Tibial nerve (tissue), 4 donors: ENCODE data around the gene HYDIN. TPM values are rescaled to one million over a fixed set of nuclear protein-coding genes. Genes with fewer than 3 reads are reported as not detected.
"Not testable (repeated sequence)": the region's sequence is repeated elsewhere in the genome, so short reads cannot be mapped to it uniquely, and the experiment has no call there.

Experiments
- DNase-seq, 2 donors: peaks; one replicate each; pipeline ENCODE4 v3.0.0-alpha.2; 2019; ENCODE audit warnings: low spot score in 2 of 2
- H3K27ac ChIP-seq, 4 donors: fragments of 200-600 bp; sonication (generic) in 3 of 4; one replicate each; pipeline ENCODE4 v1.5.1; 2017 to 2019; ENCODE audit warnings: mild to moderate bottlenecking in 1 of 4
- H3K27me3 ChIP-seq, 2 donors: fragments of 200-600 bp; sonication (generic) in 1 of 2; one replicate each; pipeline versions ENCODE4 v1.5.1 to v1.6.0; 2017 to 2019
- H3K36me3 ChIP-seq, 3 donors: fragments of 200-600 bp; sonication (generic); one replicate each; pipeline ENCODE4 v1.5.1; 2018 to 2019
- H3K4me1 ChIP-seq, 4 donors: fragments of 200-600 bp; sonication (generic) in 3 of 4; one replicate each; pipeline ENCODE4 v1.5.1; 2017 to 2019
- H3K4me3 ChIP-seq, 4 donors: fragments of 200-600 bp; sonication (generic) in 3 of 4; one replicate each; pipeline ENCODE4 v1.5.1; 2017 to 2019; ENCODE audit warnings: mild to moderate bottlenecking in 1 of 4, moderate library complexity in 1 of 4
- H3K9me3 ChIP-seq, 4 donors: fragments of 200-600 bp; sonication (generic) in 3 of 4; one replicate each; pipeline ENCODE4 v1.5.1; 2017 to 2019
- WGBS, 2 donors: methylation state at CpG; one replicate each; pipeline ENCODE4 v1.1.5; 2018; 5-methylcytosine and 5-hydroxymethylcytosine counted together
- total RNA-seq, 4 donors: library from RNA; depleted of rRNA; stranded (reverse); fragments of >200 nt; gene quantifications; one replicate each; pipeline ENCODE4 v1.1.0, GENCODE V29; 2016

The HYDIN gene
- total RNA-seq, 4 donors from 2014 or later: 0.21 to 3.1 (median 0.91) TPM

DNA sequence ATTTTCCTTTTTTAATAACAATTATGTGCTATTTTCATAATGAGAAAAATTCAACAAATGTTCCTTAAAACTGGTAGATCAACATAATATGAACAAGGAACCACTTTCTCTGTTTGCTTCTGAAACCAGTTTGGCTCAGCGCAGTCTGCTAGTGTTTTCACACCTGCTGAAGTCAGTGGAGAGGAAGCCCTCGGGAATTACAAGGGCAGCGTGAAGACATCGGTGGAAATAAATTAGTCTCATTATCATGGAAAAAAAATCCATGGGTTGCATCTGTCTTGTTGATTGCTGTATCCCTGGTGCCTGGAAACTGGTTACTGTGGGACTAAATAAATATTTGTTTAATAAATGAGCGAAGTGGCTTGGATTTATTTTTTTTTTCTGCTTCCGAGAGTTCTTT is 245.8 kb downstream of the HYDIN start:
- not testable (repeated sequence) for H3K4me3 ChIP-seq, H3K9me3 ChIP-seq, H3K36me3 ChIP-seq, H3K27ac ChIP-seq, H3K4me1 ChIP-seq, H3K27me3 ChIP-seq, DNase-seq
- WGBS, 2 donors: 48% methylated on average over 6 of the region's 6 CpGs

DNA sequence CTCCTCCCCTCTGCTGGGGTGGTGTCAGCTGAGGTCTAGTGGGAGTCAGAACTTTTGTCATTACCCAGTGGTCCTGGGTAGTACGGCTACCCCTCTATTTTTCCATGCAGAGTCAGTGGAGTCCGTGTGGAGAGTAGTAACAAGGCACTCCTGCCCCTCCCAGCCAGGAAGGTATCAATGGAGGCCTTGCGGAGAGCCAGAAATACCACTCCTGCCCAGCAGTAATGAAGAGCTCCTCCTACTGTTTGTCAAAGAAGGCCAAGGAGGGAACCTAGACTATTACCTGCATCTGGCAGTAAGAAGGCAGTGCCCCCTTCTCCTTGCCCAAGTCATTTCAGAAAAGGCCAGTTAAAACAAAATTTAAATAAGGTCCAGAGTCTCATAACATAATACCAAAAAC is 262.2 kb downstream of the HYDIN start:
- 83% methylated on average over 1 of the region's 3 CpGs; no CpG with 5 or more reads in 1 of the 2 donors for WGBS, 2 donors
- not testable (repeated sequence) for DNase-seq, H3K27me3 ChIP-seq, H3K4me3 ChIP-seq, H3K9me3 ChIP-seq, H3K4me1 ChIP-seq, H3K36me3 ChIP-seq, H3K27ac ChIP-seq

DNA sequence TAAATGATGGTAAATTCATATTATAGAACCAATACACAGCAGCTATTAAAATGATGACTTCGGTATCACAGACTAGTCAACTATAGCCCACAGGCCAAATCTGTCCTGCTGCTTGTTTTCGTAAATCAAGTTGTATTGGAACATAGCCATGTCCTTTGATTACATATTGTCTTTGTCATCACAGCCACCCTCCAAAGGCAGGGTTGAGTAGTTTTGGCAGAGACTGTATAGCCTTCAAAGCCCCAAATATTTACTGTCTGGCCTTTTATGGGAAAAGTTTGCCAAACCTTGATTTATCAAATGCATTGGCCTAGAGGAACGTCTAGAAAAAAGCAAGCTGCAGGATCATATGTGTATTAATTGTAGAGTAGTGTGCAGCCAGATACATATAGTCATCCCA is 270.4 kb downstream of the HYDIN start:
- not testable (repeated sequence) for DNase-seq, H3K9me3 ChIP-seq, H3K27me3 ChIP-seq, H3K4me3 ChIP-seq, H3K4me1 ChIP-seq, H3K36me3 ChIP-seq, H3K27ac ChIP-seq
- 40 to 80% methylated on average over 1 to 2 of the region's 3 CpGs for WGBS, 2 donors

DNA sequence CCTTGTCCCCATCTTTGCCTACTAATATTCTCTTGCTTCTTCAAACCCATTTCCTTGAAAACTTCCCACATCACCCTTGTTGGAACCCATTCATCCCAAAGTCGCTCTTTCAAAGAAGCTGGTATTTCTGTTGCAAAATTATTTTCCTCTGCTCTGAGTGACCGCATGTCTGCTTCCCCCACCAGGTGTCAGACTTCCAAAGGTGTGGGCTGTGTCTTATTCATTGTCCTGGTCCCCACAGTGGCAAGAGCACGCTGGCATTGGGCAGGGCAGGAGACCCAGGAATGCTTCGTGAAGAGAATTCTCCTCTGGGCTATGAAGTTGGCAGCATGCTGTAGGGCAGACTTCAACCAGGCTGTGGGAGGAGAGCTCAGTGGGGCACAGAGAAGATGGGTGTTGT is 275.6 kb downstream of the HYDIN start:
- H3K4me1 ChIP-seq, H3K27me3 ChIP-seq, H3K9me3 ChIP-seq, H3K4me3 ChIP-seq, H3K27ac ChIP-seq, H3K36me3 ChIP-seq, DNase-seq: not testable (repeated sequence)
- 70 to 73% methylated on average over 3 of the region's 4 CpGs for WGBS, 2 donors

DNA sequence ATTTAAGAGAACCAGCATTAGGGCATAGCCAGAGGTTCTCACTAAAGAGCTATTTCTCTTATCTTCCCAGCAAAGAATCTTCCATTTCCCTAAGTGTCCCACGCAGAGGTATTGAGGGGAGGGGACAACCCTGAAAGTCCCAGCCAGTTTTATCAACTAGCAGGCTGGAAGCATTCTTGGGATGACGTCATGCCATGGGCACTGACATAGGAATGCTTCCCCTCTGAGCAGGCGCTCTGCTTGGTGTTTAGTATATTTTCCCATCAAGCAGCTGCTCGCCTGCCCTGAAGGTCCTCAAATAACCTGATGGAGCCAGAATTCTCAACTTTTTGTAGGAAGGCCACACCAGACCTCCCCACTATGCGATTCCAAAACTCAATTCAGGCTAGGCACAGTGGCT is 276.7 kb downstream of the HYDIN start:
- H3K4me1 ChIP-seq, H3K36me3 ChIP-seq, H3K27me3 ChIP-seq, H3K4me3 ChIP-seq, DNase-seq, H3K27ac ChIP-seq, H3K9me3 ChIP-seq: not testable (repeated sequence)
- WGBS, 2 donors: no CpG with 5 or more reads among the region's 5 CpGs

DNA sequence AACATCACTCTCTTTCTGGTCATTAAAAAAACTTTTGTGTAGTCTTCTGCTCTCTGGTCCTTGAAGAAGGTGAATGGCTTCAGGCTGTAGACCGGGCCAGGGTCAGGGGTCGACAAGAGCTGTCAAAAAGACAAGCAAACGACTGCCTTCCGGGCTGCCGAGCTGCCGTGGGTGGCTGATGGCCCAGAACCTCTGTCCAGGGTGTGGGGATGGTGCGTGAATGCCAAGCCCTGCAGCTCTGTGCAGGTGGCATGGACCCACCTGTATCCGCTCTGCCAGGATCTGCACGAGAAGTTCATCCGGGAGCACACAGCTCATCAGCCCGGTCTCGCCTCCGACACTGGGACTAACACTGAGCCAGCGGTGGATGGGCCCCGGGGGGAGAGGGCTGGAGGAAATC is 287.0 kb downstream of the HYDIN start:
- H3K9me3 ChIP-seq, H3K4me1 ChIP-seq, H3K27me3 ChIP-seq, H3K4me3 ChIP-seq, DNase-seq, H3K27ac ChIP-seq, H3K36me3 ChIP-seq: not testable (repeated sequence)
- 55 to 56% methylated on average over 14 to 15 of the region's 15 CpGs for WGBS, 2 donors

DNA sequence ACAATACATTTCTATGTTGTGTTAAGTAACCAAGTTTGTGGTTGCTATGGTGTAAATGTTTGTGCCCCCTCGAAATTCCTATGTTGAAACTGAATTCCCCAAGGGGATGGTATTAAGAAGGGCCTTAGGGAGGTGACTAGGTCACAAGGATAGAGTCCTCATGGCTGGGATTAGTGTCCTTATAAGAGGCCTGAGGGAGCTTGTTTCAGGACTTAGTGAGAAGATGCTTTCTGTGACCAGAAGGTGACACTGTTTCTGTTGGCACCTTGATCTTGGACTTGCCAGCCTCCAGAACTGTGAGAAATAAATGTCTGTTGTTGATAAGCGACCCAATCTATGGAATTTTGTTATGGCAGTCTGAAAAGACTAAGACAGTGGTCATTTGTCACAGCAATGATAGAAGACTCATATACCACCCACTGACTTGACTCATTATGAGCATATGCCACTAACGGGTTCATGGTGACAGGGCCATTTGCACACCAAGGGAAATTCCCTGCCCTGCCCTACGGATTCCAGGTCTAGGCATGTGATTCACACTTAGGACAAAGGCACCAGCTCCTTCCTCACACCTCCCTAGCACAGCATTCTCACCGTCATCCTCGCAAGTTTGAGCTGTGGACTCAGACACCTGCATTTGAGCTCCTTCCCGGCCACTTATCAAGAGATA is 290.7 kb downstream of the HYDIN start:
- DNase-seq, H3K9me3 ChIP-seq, H3K27me3 ChIP-seq, H3K4me3 ChIP-seq, H3K4me1 ChIP-seq, H3K27ac ChIP-seq, H3K36me3 ChIP-seq: not testable (repeated sequence)
- WGBS, 2 donors: 44 to 59% methylated on average over 3 of the region's 7 CpGs

DNA sequence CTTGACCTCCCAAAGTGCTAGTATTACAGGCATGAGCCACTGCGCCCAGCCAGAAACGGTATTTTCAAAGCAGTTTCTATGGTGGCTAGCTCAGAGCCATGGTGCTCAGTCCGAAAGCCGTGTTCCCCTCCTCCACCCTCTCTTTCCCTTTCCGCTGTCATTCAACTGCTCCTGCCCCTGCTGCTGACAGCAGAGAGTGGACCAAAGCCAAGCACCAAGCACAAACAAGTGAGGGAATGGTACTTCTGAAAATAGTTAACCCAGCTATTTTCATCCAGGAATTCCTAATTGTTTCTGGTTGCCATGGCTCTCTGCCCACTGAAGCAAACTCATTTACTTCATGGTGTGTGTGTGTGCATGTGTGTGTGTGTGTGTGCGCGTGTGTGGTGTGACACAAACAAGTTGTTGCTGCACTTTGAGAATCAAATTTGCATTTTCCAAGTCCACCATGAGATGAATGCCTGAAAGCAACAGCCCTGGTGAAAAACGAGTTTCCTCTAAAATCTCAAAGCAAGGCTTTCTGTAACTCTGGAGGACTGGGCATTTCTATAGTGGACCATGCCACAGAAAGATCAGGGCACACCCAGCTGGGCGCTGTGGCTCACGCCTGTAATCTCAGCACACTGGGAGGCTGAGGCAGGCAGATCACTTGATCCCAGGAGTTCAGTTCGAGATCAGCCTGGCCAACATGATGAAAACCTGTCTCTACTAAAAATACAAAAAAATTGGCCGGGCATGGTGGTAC is 293.6 kb downstream of the HYDIN start:
- H3K4me3 ChIP-seq, H3K27ac ChIP-seq, H3K4me1 ChIP-seq, H3K36me3 ChIP-seq, H3K9me3 ChIP-seq, H3K27me3 ChIP-seq, DNase-seq: not testable (repeated sequence)
- 47 to 100% methylated on average over 1 to 7 of the region's 12 CpGs for WGBS, 2 donors

DNA sequence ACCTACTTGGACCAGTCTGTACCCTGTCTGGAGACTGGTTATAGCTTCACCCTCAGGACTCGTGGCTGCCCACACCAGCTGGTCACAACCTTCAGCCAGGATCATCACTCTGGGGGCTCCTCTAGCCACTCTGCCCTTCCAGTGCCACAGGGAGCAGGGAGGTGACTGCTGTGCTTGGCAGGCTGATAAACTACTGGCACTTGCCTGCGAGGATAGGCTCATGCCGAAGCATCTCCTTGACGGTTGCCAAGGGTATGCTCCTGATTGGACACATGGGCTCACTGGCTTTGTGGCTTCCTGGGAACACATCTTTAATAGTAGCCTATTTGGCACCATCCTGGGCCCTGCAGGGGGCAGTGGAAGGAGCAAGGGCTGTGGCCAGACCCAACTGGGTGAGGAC is 295.2 kb downstream of the HYDIN start:
- not testable (repeated sequence) for H3K27me3 ChIP-seq

DNA sequence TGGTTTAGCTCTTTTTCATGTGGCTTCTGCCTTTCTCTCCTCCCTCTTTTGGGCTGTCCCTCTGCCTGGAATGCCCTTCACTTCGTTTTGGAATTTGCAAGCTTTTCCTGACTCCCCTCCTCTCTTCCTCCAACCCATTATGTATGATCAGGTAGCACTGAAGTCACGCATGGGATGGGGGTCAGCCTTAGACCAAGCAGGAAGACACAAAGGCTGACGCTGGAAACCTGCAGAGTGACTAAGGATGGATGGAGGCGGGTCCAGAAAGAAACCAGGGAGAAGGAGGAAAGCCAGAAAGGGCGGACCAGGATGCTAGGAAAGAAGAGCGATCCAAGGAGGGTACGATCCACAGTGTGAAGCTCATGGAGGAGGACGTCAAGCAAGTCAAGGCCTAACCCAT is 296.8 kb downstream of the HYDIN start:
- not testable (repeated sequence) for H3K4me3 ChIP-seq, H3K4me1 ChIP-seq, H3K27ac ChIP-seq, H3K9me3 ChIP-seq, H3K36me3 ChIP-seq, DNase-seq, H3K27me3 ChIP-seq
- 68 to 69% methylated on average over 8 of the region's 8 CpGs for WGBS, 2 donors

More for the DNA sequence above, 295.2 kb downstream of the HYDIN start:
- not testable (repeated sequence) for H3K4me3 ChIP-seq, H3K36me3 ChIP-seq, H3K4me1 ChIP-seq, DNase-seq, H3K27ac ChIP-seq, H3K9me3 ChIP-seq
- WGBS, 2 donors: no CpG with 5 or more reads among the region's 4 CpGs

DNA sequence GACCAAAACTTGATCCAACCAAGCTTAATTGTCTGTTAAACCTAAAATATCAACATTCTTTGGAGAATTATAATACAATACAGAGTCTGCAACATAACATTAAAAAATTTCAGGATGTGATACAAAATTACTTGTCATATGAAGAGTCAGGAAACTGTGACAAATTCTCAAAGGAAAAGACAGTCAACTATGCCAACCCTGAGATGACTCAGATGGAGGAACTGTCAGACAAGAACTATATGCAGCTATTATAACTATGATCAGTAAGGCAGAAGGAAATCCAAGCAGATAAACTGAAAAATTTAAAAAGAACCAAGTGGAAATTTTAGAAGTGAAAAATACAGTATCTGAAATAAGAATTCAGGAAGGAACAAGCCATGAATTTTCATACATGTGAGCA is 299.8 kb downstream of the HYDIN start:
- not testable (repeated sequence) for H3K9me3 ChIP-seq

DNA sequence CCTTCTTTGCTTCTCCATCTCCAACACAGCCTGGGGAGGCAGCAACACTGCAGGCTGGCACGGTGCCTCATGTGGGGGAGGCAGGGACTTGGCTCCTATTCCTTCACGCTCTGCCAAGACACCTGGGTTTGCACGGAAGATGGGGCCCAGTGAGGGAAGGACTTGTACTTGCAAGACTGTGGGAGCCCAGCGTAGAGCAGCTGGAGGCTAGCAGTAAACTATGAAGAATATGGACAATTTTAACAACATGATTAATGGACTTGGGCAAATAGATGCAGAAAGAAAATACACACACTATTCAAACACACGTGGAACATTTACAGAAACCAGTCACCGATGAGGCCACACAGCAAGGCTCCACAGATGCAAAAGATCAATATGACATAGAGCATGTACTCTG is 308.4 kb downstream of the HYDIN start:
- H3K27me3 ChIP-seq, DNase-seq: not testable (repeated sequence)

More for the DNA sequence above, 299.8 kb downstream of the HYDIN start:
- not testable (repeated sequence) for H3K27ac ChIP-seq, H3K4me3 ChIP-seq, DNase-seq, H3K27me3 ChIP-seq, H3K36me3 ChIP-seq, H3K4me1 ChIP-seq

DNA sequence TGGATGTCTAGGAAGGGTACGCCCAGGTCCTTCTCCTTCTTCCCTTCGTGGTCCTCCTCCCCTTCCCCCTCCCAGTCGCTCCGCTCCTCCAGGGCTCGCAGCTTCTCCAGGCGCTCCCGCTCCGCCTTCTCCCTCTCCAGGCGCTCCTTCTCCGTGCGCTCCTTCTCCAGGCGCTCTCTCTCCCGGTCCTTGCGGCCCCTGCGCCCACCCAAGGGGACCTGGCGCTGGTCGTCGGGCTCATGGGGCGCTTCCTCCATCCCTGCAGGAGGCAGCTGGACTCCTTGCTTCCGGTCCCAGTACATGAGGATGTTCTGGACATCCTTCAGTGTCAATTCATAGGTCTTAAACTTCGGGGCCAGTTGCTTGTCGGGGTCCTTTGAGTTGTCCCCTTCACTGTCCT is 309.9 kb downstream of the HYDIN start:
- H3K4me1 ChIP-seq, H3K27me3 ChIP-seq, H3K27ac ChIP-seq, H3K36me3 ChIP-seq, H3K9me3 ChIP-seq, H3K4me3 ChIP-seq, DNase-seq: not testable (repeated sequence)
- 88 to 91% methylated on average over 20 of the region's 22 CpGs for WGBS, 2 donors

More for the DNA sequence above, 308.4 kb downstream of the HYDIN start:
- 35 to 39% methylated on average over 5 to 6 of the region's 6 CpGs for WGBS, 2 donors
- H3K9me3 ChIP-seq, H3K36me3 ChIP-seq, H3K27ac ChIP-seq, H3K4me1 ChIP-seq, H3K4me3 ChIP-seq: not testable (repeated sequence)

DNA sequence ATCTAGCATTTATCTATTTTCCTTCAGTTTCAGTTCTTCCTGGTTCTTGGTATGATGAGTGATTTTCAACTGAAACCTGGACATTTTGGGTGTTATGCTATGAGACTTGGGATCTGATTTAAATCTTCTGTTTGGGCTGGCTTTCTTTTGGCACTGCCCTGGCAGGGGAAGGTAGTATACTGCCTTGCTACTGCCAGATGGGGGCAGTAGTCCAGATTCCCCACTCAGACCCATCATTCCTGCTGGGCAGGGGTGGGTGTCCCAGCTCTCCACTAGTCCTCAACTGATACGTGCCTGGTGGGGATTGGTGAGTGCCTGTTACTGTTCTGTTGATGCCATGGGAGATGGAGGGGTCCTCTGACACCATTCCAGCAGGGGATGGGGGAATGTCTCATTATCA is 342.3 kb downstream of the HYDIN start:
- H3K9me3 ChIP-seq, H3K4me3 ChIP-seq, H3K27me3 ChIP-seq, H3K27ac ChIP-seq, DNase-seq, H3K4me1 ChIP-seq, H3K36me3 ChIP-seq: not testable (repeated sequence)
- WGBS, 2 donors: no CpG with 5 or more reads among the region's 1 CpG
